ENCODE results near the gene ADGRB3. TPM values are rescaled to one million over a fixed set of nuclear protein-coding genes. Genes with fewer than 3 reads are reported as not detected.

ADGRB3 gene
- polyA plus RNA-seq, 2 of the 4 experiments (the other 2 are of a cell fraction): not detected

GRCh38 chr6:68632734-68633133 lies 2.3 kb upstream of the ADGRB3 start:
- TF ChIP-seq MAZ (IDR thresholded peaks at IDR 0.05; ENCODE audit: borderline replicate concordance, low read depth, low read length) (no peak), USF2 (IDR thresholded peaks at IDR 0.05) (no peak), MYC (IDR thresholded peaks at IDR 0.05; ENCODE audit: borderline replicate concordance, low read length) (no peak), EHMT2 (IDR thresholded peaks at IDR 0.05; ENCODE audit: low read depth) (no peak), PBX3 (IDR thresholded peaks at IDR 0.05) (no peak), CBX8 (IDR thresholded peaks at IDR 0.05) (no peak), HOXA7 (CRISPR knock-in tag; IDR thresholded peaks at IDR 0.05) (no peak), SMC3 (IDR thresholded peaks at IDR 0.05) (no peak), REST (IDR thresholded peaks at IDR 0.05) (no peak), JUN (IDR thresholded peaks at IDR 0.05) (no peak), NPAS2 (CRISPR knock-in tag; IDR thresholded peaks at IDR 0.05; ENCODE audit: borderline replicate concordance) (no peak), EP300 (IDR thresholded peaks at IDR 0.05) (no peak), KDM5A (IDR thresholded peaks at IDR 0.05) (no peak), RAD21 (conservative IDR thresholded peaks at IDR 0.05 in 1 of 2, IDR thresholded peaks at IDR 0.05 in 1 of 2) (no peak), ZSCAN20 (CRISPR knock-in tag; IDR thresholded peaks at IDR 0.05) (no peak), ZFP36 (IDR thresholded peaks at IDR 0.05; ENCODE audit: borderline replicate concordance, partially characterized antibody) (no peak), FOSL2 (IDR thresholded peaks at IDR 0.05) (no peak), FOSL2 (CRISPR knock-in tag; IDR thresholded peaks at IDR 0.05) (no peak)
- CTCF ChIA-PET: no interaction called here
- DNase-seq (ENCODE audit: low read depth in 1 of 2, low spot score in 1 of 2): no peak
- Histone ChIP-seq H3K4me3 (no peak overlapping the region), H3K4me1 (no peaks in the 10 kb centered on the region), H3K4me2 (no peak overlapping the region), H3K27ac (no peak overlapping the region), H3K9me3 (no peaks in the 10 kb centered on the region)
- no peak for FAIRE-seq
- WGBS (ENCODE audit: missing lambda C conversion rate): 31% methylated on average over 3 of the region's 3 CpGs
- ATAC-seq: no peak
- POLR2A ChIA-PET: no interaction called here

GRCh38 chr6:68633281-68633971 lies 1.7 kb upstream of the ADGRB3 start:
- ChIA-PET CTCF (interaction anchor here (1.0 kb wide), 1 partner anchor 1533 kb away, joined by 3 read pairs; no protein-coding TSS in a partner anchor), POLR2A (no interaction called here)
- no peak for DNase-seq (ENCODE audit: low read depth in 1 of 2, low spot score in 1 of 2)
- H3K27ac ChIP-seq: no peak overlapping the region
- H3K9me3 ChIP-seq: no peaks in the 10 kb centered on the region
- no peak for ATAC-seq
- WGBS (ENCODE audit: missing lambda C conversion rate): 51% methylated on average over 9 of the region's 9 CpGs
- no peak for FAIRE-seq
- H3K4me1 ChIP-seq: no peaks in the 10 kb centered on the region
- no peak overlapping the region for H3K4me2 ChIP-seq
- H3K4me3 ChIP-seq: no peak overlapping the region
- TF ChIP-seq NPAS2 (CRISPR knock-in tag; IDR thresholded peaks at IDR 0.05; ENCODE audit: borderline replicate concordance) (no peak), POLR2AphosphoS2 (conservative IDR thresholded peaks at IDR 0.05; ENCODE audit: low read length) (no peak), SREBF2 (IDR thresholded peaks at IDR 0.05) (no peak), PBX3 (IDR thresholded peaks at IDR 0.05) (no peak), FOXS1 (CRISPR knock-in tag; IDR thresholded peaks at IDR 0.05) (no peak), REST (IDR thresholded peaks at IDR 0.05) (no peak), HOXB13 (CRISPR knock-in tag; IDR thresholded peaks at IDR 0.05; ENCODE audit: low read depth) (no peak), CTCF (IDR thresholded peaks at IDR 0.05) (no peak), CEBPB (IDR thresholded peaks at IDR 0.05) (no peak), EHF (CRISPR knock-in tag; IDR thresholded peaks at IDR 0.05) (no peak)

Data from A549 (cell line).